Fibroblast of lung (primary cell): Measurements from ENCODE around the gene HSPG2. TPM values are rescaled to one million over a fixed set of nuclear protein-coding genes. Genes with fewer than 3 reads are reported as not detected.

ENCODE experiments used
- DNase-seq, 2 donors: peaks; one replicate each; pipeline versions ENCODE4 v3.0.0 to v3.0.0-alpha.2; 2010; ENCODE audit warnings: low read depth in 2 of 2
- H2AFZ ChIP-seq: 2 replicates; pipeline ENCODE4 v1.5.1; 2012; ENCODE audit warnings: low read length, control low read depth, inconsistent platforms
- H3K27ac ChIP-seq: 2 replicates; pipeline ENCODE4 v1.5.1; 2011; ENCODE audit warnings: low read length, control low read depth; ENCODE audit not compliant: insufficient read depth
- H3K27me3 ChIP-seq: 2 replicates; pipeline ENCODE4 v1.5.1; 2011; ENCODE audit warnings: mild to moderate bottlenecking, low read length; ENCODE audit not compliant: control insufficient read depth, insufficient read depth
- H3K36me3 ChIP-seq: 2 replicates; pipeline ENCODE4 v1.5.1; 2011; ENCODE audit warnings: low read length; ENCODE audit not compliant: control insufficient read depth, insufficient read depth
- H3K4me1 ChIP-seq: 2 replicates; pipeline ENCODE4 v1.5.1; 2011; ENCODE audit warnings: low read length; ENCODE audit not compliant: control insufficient read depth, insufficient read depth; ENCODE audit errors: extremely low read depth
- H3K4me2 ChIP-seq: 2 replicates; pipeline ENCODE4 v1.5.1; 2011; ENCODE audit warnings: low read length, control low read depth; ENCODE audit not compliant: insufficient read depth; ENCODE audit errors: extremely low read depth
- H3K4me3 ChIP-seq, 4 experiments: fragments of 200-600 bp in 1 of 4; sonication (generic) in 1 of 4; replicated peaks in 1 of 4; 2 replicates each; pipeline ENCODE4 v1.5.1; 2011 to 2016; ENCODE audit warnings: low read length in 4 of 4, low read depth in 3 of 4, mild to moderate bottlenecking in 3 of 4, control low read depth in 2 of 4, inconsistent platforms in 1 of 4, mixed read lengths in 1 of 4; ENCODE audit not compliant: insufficient read depth in 1 of 4; ENCODE audit errors: control extremely low read depth in 1 of 4
- H3K79me2 ChIP-seq: 2 replicates; pipeline ENCODE4 v1.5.1; 2012; ENCODE audit warnings: mild to moderate bottlenecking, low read length, inconsistent platforms; ENCODE audit not compliant: control insufficient read depth, insufficient read depth
- H3K9ac ChIP-seq: 2 replicates; pipeline ENCODE4 v1.5.1; 2011; ENCODE audit warnings: mild to moderate bottlenecking, low read length, control low read depth; ENCODE audit not compliant: insufficient read depth
- H3K9me3 ChIP-seq: 2 replicates; pipeline ENCODE4 v1.5.1; 2012; ENCODE audit warnings: low read depth, low read length; ENCODE audit not compliant: control insufficient read depth, insufficient read depth
- H4K20me1 ChIP-seq: 2 replicates; pipeline ENCODE4 v1.5.1; 2011; ENCODE audit warnings: low read length; ENCODE audit not compliant: control insufficient read depth, insufficient read depth; ENCODE audit errors: extremely low read depth
- CTCF ChIP-seq, 2 donors: IDR thresholded peaks in 1 of 2; conservative IDR thresholded peaks in 1 of 2; 1 replicate in 1 of 2; 2 replicates in 1 of 2; pipeline ENCODE4 v1.5.1; 2011 to 2012; ENCODE audit warnings: low read length in 2 of 2, control low read depth in 1 of 2, inconsistent platforms in 1 of 2, low read depth in 1 of 2, mild to moderate bottlenecking in 1 of 2
- EZH2 ChIP-seq: IDR thresholded peaks from 2 replicates; pipeline ENCODE4 v1.5.1; 2012; ENCODE audit warnings: low read length, control low read depth, mild to moderate bottlenecking; ENCODE audit errors: missing control alignments
- polyA plus RNA-seq, 2 donors: library from polyadenylated mRNA; depleted of rRNA in 1 of 2; stranded (reverse) in 1 of 2; unstranded in 1 of 2; fragments of >200 nt; gene quantifications; 2 replicates each; pipeline ENCODE4 v1.2.1, GENCODE V29; 2011 to 2012; ENCODE audit warnings: missing spikeins in 1 of 2
- total RNA-seq: library from RNA; depleted of rRNA; stranded (reverse); fragments of >200 nt; gene quantifications from 2 replicates; pipeline ENCODE4 v1.2.1, GENCODE V29; 2014

The HSPG2 gene
- total and polyA plus RNA-seq, 2 donors (not counting 1 experiment from before 2014, with no cell fraction given), result 40.7 to 88.4 TPM

DNA sequence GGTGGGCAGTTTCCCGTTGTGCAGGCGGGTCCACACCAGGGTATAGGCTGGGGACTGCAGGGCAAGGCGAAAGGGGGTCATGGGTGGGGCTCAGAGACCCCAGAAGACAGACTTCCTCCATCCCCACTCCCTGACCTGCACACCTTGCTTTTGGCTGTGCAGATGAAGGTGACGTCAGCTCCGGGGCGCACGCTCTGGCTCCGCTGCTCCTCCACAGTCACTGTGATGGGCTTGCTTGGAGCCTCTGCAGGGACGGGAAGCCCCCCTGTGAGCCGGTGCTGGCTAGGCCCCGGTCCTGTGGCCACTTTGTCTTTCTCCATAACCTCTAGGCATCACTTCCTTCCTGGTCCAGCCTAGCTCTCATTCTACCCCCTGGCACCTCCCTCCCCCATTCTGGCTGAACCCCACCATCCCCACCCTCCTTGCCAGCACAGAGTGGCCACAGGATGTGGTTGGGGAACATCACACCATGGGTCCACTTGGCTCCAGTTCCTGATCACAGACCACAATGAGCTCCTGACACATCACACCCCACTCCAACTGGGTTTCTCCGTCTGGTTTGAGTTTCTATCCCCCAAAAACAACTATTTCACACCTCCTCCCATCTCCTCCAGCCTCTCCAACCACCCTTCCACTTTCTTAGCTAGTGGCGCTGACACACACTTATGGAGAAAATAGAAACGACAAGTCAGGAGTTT lies 79.8 kb downstream of the HSPG2 start:
- Histone ChIP-seq H2AFZ (no peak overlapping the region), H3K36me3 (peaks cover 51% of the 10 kb centered on the region), H3K27me3 (no peaks in the 10 kb centered on the region), H3K27ac (no peak overlapping the region), H3K9ac (no peak overlapping the region), H3K4me2 (no peak overlapping the region), H3K79me2 (no peaks in the 10 kb centered on the region), H3K4me1 (peaks cover 12% of the 10 kb centered on the region), H3K9me3 (no peaks in the 10 kb centered on the region), H3K4me3 (no peak overlapping the region), H4K20me1 (no peaks in the 10 kb centered on the region)
- peak; percentile 12 to 59 for DNase-seq
- TF ChIP-seq EZH2, result no peak
- TF ChIP-seq CTCF (conservative IDR thresholded peaks at IDR 0.05 in 1 of 2, IDR thresholded peaks at IDR 0.05 in 1 of 2; ENCODE audit: low read depth in 1 of 2, low read length in 2 of 2), result no peak

- Histone ChIP-seq H3K36me3 (peaks cover 50% of the 10 kb centered on the region), H3K79me2 (no peaks in the 10 kb centered on the region), H4K20me1 (no peaks in the 10 kb centered on the region), H3K4me2 (no peak overlapping the region), H3K4me3 (no peak overlapping the region), H3K27ac (no peak overlapping the region), H2AFZ (no peak overlapping the region), H3K9me3 (no peaks in the 10 kb centered on the region), H3K4me1 (peaks cover 8% of the 10 kb centered on the region), H3K27me3 (no peaks in the 10 kb centered on the region), H3K9ac (no peak overlapping the region)
- no peak for DNase-seq
- TF ChIP-seq CTCF (conservative IDR thresholded peaks at IDR 0.05 in 1 of 2, IDR thresholded peaks at IDR 0.05 in 1 of 2; ENCODE audit: low read depth in 1 of 2, low read length in 2 of 2) (no peak), EZH2 (no peak)
Observed at GRCh38 chr1:21855257-21856096, 81.6 kb downstream of the HSPG2 start.

GRCh38 chr1:21854751-21855131 lies 82.4 kb downstream of the HSPG2 start:
- Histone ChIP-seq H3K36me3 (peaks cover 50% of the 10 kb centered on the region), H3K27ac (no peak overlapping the region), H3K27me3 (no peaks in the 10 kb centered on the region), H3K79me2 (no peaks in the 10 kb centered on the region), H3K9ac (no peak overlapping the region), H4K20me1 (no peaks in the 10 kb centered on the region), H3K4me3 (no peak overlapping the region), H3K4me2 (no peak overlapping the region), H3K9me3 (no peaks in the 10 kb centered on the region), H2AFZ (no peak overlapping the region), H3K4me1 (peaks cover 8% of the 10 kb centered on the region)
- DNase-seq, result no peak
- no peak for TF ChIP-seq EZH2
- TF ChIP-seq CTCF (conservative IDR thresholded peaks at IDR 0.05 in 1 of 2, IDR thresholded peaks at IDR 0.05 in 1 of 2; ENCODE audit: low read depth in 1 of 2, low read length in 2 of 2), result no peak
